HepG2 (cell line): Measurements from ENCODE around the gene GLIS2. TPM values are rescaled to one million over a fixed set of nuclear protein-coding genes. Genes with fewer than 3 reads are reported as not detected.

Experiments used
- CAMTA2 ChIP-seq: sonication (generic); formaldehyde crosslinking; IDR thresholded peaks from 2 replicates; pipeline ENCODE4 v1.4.0; 2020; ENCODE audit warnings: mild to moderate bottlenecking, missing genetic modification reagents, borderline replicate concordance
- CBX1 ChIP-seq: IDR thresholded peaks from one replicate; pipeline ENCODE4 v1.6.1; 2016; ENCODE audit warnings: antibody characterized with exemption, low read depth
- GATAD1 ChIP-seq: IDR thresholded peaks from 2 replicates; pipeline ENCODE4 v1.6.1; 2016; ENCODE audit warnings: missing genetic modification reagents, missing compliant biosample characterization
- HOXD1 ChIP-seq: sonication (generic); formaldehyde crosslinking; IDR thresholded peaks from 2 replicates; pipeline ENCODE4 v1.5.0; 2020; ENCODE audit warnings: missing genetic modification reagents
- KDM3A ChIP-seq: IDR thresholded peaks from 2 replicates; pipeline ENCODE4 v1.6.1; 2018; ENCODE audit warnings: low read depth, missing compliant biosample characterization
- KLF6 ChIP-seq: IDR thresholded peaks from 2 replicates; pipeline ENCODE4 v1.8.0; 2016; ENCODE audit warnings: missing biosample characterization, missing genetic modification reagents
- NFE2L1 ChIP-seq: sonication (generic); formaldehyde crosslinking; IDR thresholded peaks from 2 replicates; pipeline ENCODE4 v1.4.0; 2020; ENCODE audit warnings: missing genetic modification reagents, mild to moderate bottlenecking, borderline replicate concordance
- POGZ ChIP-seq: sonication (generic); formaldehyde crosslinking; IDR thresholded peaks from 2 replicates; pipeline ENCODE4 v1.4.0; 2020; ENCODE audit warnings: mild to moderate bottlenecking, missing genetic modification reagents
- POLR2AphosphoS5 ChIP-seq: IDR thresholded peaks from 2 replicates; pipeline ENCODE4 v1.6.1; 2012; ENCODE audit warnings: low read depth, low read length
- SOX5 ChIP-seq: IDR thresholded peaks from 2 replicates; pipeline ENCODE4 v1.6.1; 2016; ENCODE audit warnings: borderline replicate concordance
- ZFP1 ChIP-seq: IDR thresholded peaks from 2 replicates; pipeline ENCODE4 v1.6.1; 2016
- ZNF121 ChIP-seq: sonication (generic); formaldehyde crosslinking; IDR thresholded peaks from 2 replicates; pipeline ENCODE4 v1.5.0; 2020; ENCODE audit warnings: mild to moderate bottlenecking, missing genetic modification reagents
- ZNF350 ChIP-seq: sonication (generic); formaldehyde crosslinking; IDR thresholded peaks from 2 replicates; pipeline ENCODE4 v1.4.0; 2020; ENCODE audit warnings: mild to moderate bottlenecking, low read depth, missing genetic modification reagents, borderline replicate concordance
- ZNF549 ChIP-seq: sonication (generic); formaldehyde crosslinking; IDR thresholded peaks from 2 replicates; pipeline ENCODE4 v1.5.0; 2020; ENCODE audit warnings: missing genetic modification reagents
- ZNF577 ChIP-seq: sonication (generic); formaldehyde crosslinking; IDR thresholded peaks from 2 replicates; pipeline ENCODE4 v1.4.0; 2020; ENCODE audit warnings: mild to moderate bottlenecking, low read depth, missing genetic modification reagents, borderline replicate concordance
- ZNF660 ChIP-seq: sonication (generic); formaldehyde crosslinking; IDR thresholded peaks from 2 replicates; pipeline ENCODE4 v1.5.1; 2020; ENCODE audit warnings: mild to moderate bottlenecking, low read depth, missing genetic modification reagents, borderline replicate concordance
- ZNF670 ChIP-seq: sonication (generic); formaldehyde crosslinking; IDR thresholded peaks from 2 replicates; pipeline ENCODE4 v1.8.0; 2022; ENCODE audit warnings: mild to moderate bottlenecking, missing genetic modification reagents, borderline replicate concordance
- ZNF773 ChIP-seq: sonication (generic); formaldehyde crosslinking; IDR thresholded peaks from 2 replicates; pipeline ENCODE4 v1.4.0; 2020; ENCODE audit warnings: missing genetic modification reagents, borderline replicate concordance
- ZSCAN20 ChIP-seq: sonication (generic); formaldehyde crosslinking; IDR thresholded peaks from 2 replicates; pipeline ENCODE4 v1.4.0; 2020; ENCODE audit warnings: missing genetic modification reagents, mild to moderate bottlenecking, borderline replicate concordance
- polyA plus RNA-seq, 8 experiments: library from polyadenylated mRNA; depleted of rRNA in 3 of 8; stranded (reverse) in 7 of 8; unstranded in 1 of 8; fragments of >200 nt; fragmentation: Illumina TruSeq in 4 of 8; extraction: Trizol in 4 of 8; gene quantifications; 2 replicates each; pipeline versions ENCODE4 v1.2.1 to v1.2.3, GENCODE V29; 2011 to 2016; ENCODE audit warnings: low read depth in 4 of 8, missing spikeins in 1 of 8, mixed read lengths in 1 of 8; ENCODE audit not compliant: insufficient read depth in 1 of 8
- total RNA-seq, 5 experiments: library from RNA; depleted of rRNA; stranded (reverse); fragments of >200 nt; fragmentation: Illumina TruSeq; extraction: Trizol; gene quantifications; 2 replicates each; pipeline ENCODE4 v1.2.3, GENCODE V29; 2016; ENCODE audit warnings: low read depth in 1 of 5
- TF ChIP-seq, protein P1 (sequence below): sonication (generic); formaldehyde crosslinking; IDR thresholded peaks from 2 replicates; pipeline ENCODE4 v1.8.0; 2022; ENCODE audit warnings: missing genetic modification reagents, mild to moderate bottlenecking, inconsistent platforms, borderline replicate concordance
- TF ChIP-seq, protein P2 (sequence below): sonication (generic); formaldehyde crosslinking; IDR thresholded peaks from 2 replicates; pipeline ENCODE4 v1.4.0; 2020; ENCODE audit warnings: mild to moderate bottlenecking, low read depth, missing genetic modification reagents
- TF ChIP-seq, protein P3 (sequence below): IDR thresholded peaks from 2 replicates; pipeline ENCODE4 v1.6.1; 2016; ENCODE audit warnings: missing biosample characterization, missing genetic modification reagents, low read depth
- TF ChIP-seq, protein P4 (sequence below): sonication (generic); formaldehyde crosslinking; IDR thresholded peaks from 2 replicates; pipeline ENCODE4 v1.4.0; 2020; ENCODE audit warnings: missing genetic modification reagents

The GLIS2 gene
- total and polyA plus RNA-seq, 2 of the 13 experiments (the other 11 are each of a cell fraction or from before 2014, with no cell fraction given) = 0.28 to 0.29 TPM

DNA sequence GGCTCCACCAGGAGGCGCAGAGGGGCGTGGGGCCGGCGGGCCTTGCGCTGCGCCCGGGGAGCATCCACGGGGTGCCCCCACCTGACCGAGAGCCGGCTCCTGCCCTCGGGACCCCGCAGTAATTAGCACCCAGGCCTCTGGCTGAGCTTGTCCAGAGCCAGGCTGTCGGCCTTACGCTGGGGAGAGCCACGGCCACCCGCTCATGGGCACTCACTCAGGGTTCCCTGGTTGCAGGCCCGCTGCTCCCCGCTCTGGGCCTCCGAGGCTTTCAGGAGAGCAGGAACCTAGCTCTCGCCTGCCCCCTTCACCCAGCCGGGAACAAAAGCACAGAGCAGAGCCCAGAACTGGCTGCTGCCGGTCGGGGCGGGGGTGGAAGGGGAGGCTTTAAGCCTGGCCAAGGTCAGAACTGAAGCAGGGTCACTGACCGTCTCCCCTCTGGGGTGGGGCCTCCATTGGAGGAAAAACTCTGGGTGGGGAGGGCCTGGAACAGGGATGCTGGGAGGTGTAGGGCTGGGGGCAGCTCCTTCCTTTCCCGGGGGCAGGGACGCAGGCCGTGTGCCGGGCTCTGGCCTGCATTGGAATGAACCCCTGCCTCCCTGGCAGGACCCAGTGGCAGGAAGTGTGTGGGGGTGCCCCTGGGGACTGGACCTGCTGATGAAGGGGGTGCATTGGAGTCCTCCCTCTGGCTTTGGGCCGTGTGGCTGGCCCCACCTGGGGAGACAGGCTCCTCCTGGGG is 12.3 kb downstream of the GLIS2 start (continued):
- TF ChIP-seq KLF6 (CRISPR knock-in tag) (peak; percentile 71), ZNF121 (CRISPR knock-in tag) (no peak), ZNF670 (CRISPR knock-in tag) (peak; percentile 28; the same call in 1 of the 2 replicates), ZNF577 (CRISPR knock-in tag) (no peak), GATAD1 (CRISPR knock-in tag) (peak; percentile 55; the same call in 1 of the 2 replicates), HOXD1 (CRISPR knock-in tag) (peak; percentile 66), ZSCAN20 (CRISPR knock-in tag) (0 out of 2 replicates have a peak, but pooled peaks have one; percentile 66), KDM3A (CRISPR knock-in tag) (no peak), ZNF350 (CRISPR knock-in tag) (peak; percentile 51; the same call in 1 of the 2 replicates), ZNF660 (CRISPR knock-in tag) (0 out of 2 replicates have a peak, but pooled peaks have one; percentile 50), SOX5 (CRISPR knock-in tag) (peak; percentile 62; the same call in 1 of the 2 replicates), ZNF773 (CRISPR knock-in tag) (peak; percentile 60; the same call in 1 of the 2 replicates), NFE2L1 (CRISPR knock-in tag) (no peak), ZNF549 (no peak), CBX1 (no peak), POGZ (peak; percentile 69), CAMTA2 (no peak), POLR2AphosphoS5 (peak; percentile 30; the same call in 1 of the 2 replicates), ZFP1 (0 out of 2 replicates have a peak, but pooled peaks have one; percentile 37)
- TF ChIP-seq, protein P1, sequence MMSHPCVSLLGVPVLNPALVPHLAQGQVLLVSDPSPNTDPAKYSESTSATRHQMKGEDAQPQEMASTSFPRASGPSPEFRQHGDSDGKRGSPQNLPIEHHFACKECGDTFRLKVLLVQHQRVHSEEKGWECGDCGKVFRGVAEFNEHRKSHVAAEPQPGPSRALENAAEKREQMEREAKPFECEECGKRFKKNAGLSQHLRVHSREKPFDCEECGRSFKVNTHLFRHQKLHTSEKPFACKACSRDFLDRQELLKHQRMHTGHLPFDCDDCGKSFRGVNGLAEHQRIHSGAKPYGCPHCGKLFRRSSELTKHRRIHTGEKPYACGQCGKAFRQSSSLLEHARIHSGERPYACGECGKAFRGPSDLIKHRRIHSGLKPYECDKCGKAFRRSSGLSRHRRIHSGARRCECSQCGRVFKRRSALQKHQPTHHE = no peak
- TF ChIP-seq, protein P2, sequence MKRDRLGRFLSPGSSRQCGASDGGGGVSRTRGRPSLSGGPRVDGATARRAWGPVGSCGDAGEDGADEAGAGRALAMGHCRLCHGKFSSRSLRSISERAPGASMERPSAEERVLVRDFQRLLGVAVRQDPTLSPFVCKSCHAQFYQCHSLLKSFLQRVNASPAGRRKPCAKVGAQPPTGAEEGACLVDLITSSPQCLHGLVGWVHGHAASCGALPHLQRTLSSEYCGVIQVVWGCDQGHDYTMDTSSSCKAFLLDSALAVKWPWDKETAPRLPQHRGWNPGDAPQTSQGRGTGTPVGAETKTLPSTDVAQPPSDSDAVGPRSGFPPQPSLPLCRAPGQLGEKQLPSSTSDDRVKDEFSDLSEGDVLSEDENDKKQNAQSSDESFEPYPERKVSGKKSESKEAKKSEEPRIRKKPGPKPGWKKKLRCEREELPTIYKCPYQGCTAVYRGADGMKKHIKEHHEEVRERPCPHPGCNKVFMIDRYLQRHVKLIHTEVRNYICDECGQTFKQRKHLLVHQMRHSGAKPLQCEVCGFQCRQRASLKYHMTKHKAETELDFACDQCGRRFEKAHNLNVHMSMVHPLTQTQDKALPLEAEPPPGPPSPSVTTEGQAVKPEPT (CRISPR knock-in tag) = no peak
- TF ChIP-seq, protein P3, sequence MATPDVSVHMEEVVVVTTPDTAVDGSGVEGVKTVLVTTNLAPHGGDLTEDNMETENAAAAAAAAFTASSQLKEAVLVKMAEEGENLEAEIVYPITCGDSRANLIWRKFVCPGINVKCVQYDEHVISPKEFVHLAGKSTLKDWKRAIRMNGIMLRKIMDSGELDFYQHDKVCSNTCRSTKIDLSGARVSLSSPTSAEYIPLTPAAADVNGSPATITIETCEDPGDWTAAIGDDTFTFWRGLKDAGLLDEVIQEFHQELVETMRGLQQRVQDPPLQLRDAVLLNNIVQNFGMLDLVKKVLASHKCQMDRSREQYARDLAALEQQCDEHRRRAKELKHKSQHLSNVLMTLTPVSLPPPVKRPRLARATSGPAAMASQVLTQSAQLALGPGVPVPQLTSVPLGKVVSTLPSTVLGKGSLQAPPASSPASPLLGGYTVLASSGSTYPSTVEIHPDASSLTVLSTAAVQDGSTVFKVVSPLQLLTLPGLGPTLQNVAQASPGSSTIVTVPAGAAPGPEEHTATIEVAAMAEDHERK = no peak
- TF ChIP-seq, protein P4, sequence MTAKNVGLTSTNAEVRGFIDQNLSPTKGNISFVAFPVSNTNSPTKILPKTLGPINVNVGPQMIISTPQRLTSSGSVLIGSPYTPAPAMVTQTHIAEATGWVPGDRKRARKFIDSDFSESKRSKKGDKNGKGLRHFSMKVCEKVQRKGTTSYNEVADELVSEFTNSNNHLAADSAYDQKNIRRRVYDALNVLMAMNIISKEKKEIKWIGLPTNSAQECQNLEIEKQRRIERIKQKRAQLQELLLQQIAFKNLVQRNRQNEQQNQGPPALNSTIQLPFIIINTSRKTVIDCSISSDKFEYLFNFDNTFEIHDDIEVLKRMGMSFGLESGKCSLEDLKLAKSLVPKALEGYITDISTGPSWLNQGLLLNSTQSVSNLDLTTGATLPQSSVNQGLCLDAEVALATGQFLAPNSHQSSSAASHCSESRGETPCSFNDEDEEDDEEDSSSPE (CRISPR knock-in tag) = 0 out of 2 replicates have a peak, but pooled peaks have one; percentile 42
